Mammary epithelial cell (primary cell): Measurements from ENCODE around the gene NRXN2.

ENCODE experiments used
- EZH2 ChIP-seq: IDR thresholded peaks from 2 replicates; pipeline ENCODE4 v1.6.1; 2012; ENCODE audit warnings: low read length, inconsistent platforms, borderline replicate concordance
- TF ChIP-seq, protein P1 (sequence below), 2 donors: IDR thresholded peaks in 1 of 2; conservative IDR thresholded peaks in 1 of 2; 2 replicates each; pipeline ENCODE4 v1.5.1; 2011 to 2012; ENCODE audit warnings: inconsistent platforms in 2 of 2, low read length in 2 of 2, mild to moderate bottlenecking in 2 of 2, control low read depth in 1 of 2, low read depth in 1 of 2; ENCODE audit not compliant: insufficient read depth in 1 of 2; ENCODE audit errors: extremely low read depth in 1 of 2

DNA sequence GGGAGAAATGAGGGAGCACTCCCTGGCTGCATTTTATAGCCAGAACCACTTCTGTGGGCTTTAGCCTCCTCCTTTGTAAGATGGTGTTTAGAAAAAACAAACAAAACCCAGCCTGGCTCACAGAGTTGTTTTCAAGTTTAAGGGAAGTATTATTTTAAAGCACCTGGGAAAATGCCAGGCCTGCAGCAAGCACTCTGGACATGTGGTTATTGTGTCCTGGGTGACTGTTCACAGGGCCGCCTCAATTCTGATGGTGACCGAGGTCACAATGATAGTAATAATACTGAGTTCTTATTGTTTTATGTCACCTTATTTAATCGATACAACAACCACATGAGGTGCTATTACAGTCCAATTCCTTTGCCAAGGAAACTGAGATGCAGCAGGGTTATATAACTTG is 152.7 kb downstream of the NRXN2 start:
- TF ChIP-seq, protein P1, sequence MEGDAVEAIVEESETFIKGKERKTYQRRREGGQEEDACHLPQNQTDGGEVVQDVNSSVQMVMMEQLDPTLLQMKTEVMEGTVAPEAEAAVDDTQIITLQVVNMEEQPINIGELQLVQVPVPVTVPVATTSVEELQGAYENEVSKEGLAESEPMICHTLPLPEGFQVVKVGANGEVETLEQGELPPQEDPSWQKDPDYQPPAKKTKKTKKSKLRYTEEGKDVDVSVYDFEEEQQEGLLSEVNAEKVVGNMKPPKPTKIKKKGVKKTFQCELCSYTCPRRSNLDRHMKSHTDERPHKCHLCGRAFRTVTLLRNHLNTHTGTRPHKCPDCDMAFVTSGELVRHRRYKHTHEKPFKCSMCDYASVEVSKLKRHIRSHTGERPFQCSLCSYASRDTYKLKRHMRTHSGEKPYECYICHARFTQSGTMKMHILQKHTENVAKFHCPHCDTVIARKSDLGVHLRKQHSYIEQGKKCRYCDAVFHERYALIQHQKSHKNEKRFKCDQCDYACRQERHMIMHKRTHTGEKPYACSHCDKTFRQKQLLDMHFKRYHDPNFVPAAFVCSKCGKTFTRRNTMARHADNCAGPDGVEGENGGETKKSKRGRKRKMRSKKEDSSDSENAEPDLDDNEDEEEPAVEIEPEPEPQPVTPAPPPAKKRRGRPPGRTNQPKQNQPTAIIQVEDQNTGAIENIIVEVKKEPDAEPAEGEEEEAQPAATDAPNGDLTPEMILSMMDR (conservative IDR thresholded peaks at IDR 0.05 in 1 of 2, IDR thresholded peaks at IDR 0.05 in 1 of 2; ENCODE audit: extremely low read depth in 1 of 2, insufficient read depth in 1 of 2, low read depth in 1 of 2, low read length in 2 of 2), result no peak
- no peak for TF ChIP-seq EZH2
